Retinal pigment epithelial cell (primary cell): ENCODE results near the gene DNMT3A.
"Not testable (repeated sequence)": the region's sequence is repeated elsewhere in the genome, so short reads cannot be mapped to it uniquely, and the experiment has no call there.

Experiments used
- DNase-seq: peaks from one replicate; pipeline ENCODE4 v3.0.0-alpha.2; 2010; ENCODE audit warnings: low read depth
- H3K4me3 ChIP-seq: 2 replicates; pipeline ENCODE4 v1.5.1; 2011; ENCODE audit warnings: mild to moderate bottlenecking, low read length, control low read depth, moderate library complexity
- CTCF ChIP-seq: conservative IDR thresholded peaks from 2 replicates; pipeline ENCODE4 v1.5.1; 2011; ENCODE audit warnings: low read depth, low read length, control low read depth, inconsistent platforms

DNMT3A gene

GRCh38 chr2:25221579-25221978, 120.1 kb downstream of the DNMT3A start:
- no peak for DNase-seq
- no peak for TF ChIP-seq CTCF
- no peak overlapping the region for H3K4me3 ChIP-seq

GRCh38 chr2:25220313-25220712, 121.4 kb downstream of the DNMT3A start:
- H3K4me3 ChIP-seq: no peak overlapping the region
- TF ChIP-seq CTCF: no peak
- DNase-seq: no peak

- H3K4me3 ChIP-seq: no peak overlapping the region
- no peak for TF ChIP-seq CTCF
- no peak for DNase-seq
These were observed 122.1 kb downstream of the DNMT3A start for GRCh38 chr2:25219621-25220020.

- no peak overlapping the region for H3K4me3 ChIP-seq
These were observed 123.6 kb downstream of the DNMT3A start for GRCh38 chr2:25218100-25218499.

GRCh38 chr2:25215948-25216679, 125.6 kb downstream of the DNMT3A start:
- peak overlapping the region; percentile 60 for H3K4me3 ChIP-seq
- DNase-seq: no peak
- TF ChIP-seq CTCF: no peak

More at GRCh38 chr2:25218100-25218499, 123.6 kb downstream of the DNMT3A start:
- no peak for TF ChIP-seq CTCF
- no peak for DNase-seq

- no peak for TF ChIP-seq CTCF
- H3K4me3 ChIP-seq: no peak overlapping the region
- DNase-seq: no peak
These were observed 126.5 kb downstream of the DNMT3A start for GRCh38 chr2:25215232-25215631.

- H3K4me3 ChIP-seq: no peak overlapping the region
- DNase-seq: no peak
- TF ChIP-seq CTCF: no peak
These were observed 128.5 kb downstream of the DNMT3A start for GRCh38 chr2:25213229-25213628.

GRCh38 chr2:25210923-25211322, 130.8 kb downstream of the DNMT3A start:
- not testable (repeated sequence) for H3K4me3 ChIP-seq

More at GRCh38 chr2:25210923-25211322, 130.8 kb downstream of the DNMT3A start:
- not testable (repeated sequence) for DNase-seq
